H1 (cell line): Measurements from ENCODE around the gene CYP39A1. TPM values are rescaled to one million over a fixed set of nuclear protein-coding genes. Genes with fewer than 3 reads are reported as not detected.

Experiments used
- CTCF ChIA-PET: fragments of 300-600 bp; sonication (Branson Sonifier 250); formaldehyde crosslinking; loops from one replicate; lab custom pipeline; 2021; ENCODE audit not compliant: partially characterized antibody; lab: Charles Lee
- POLR2A ChIA-PET: fragments of 300-600 bp; sonication (Branson Sonifier 250); formaldehyde crosslinking; loops from one replicate; lab custom pipeline; 2021; ENCODE audit warnings: inconsistent platforms; ENCODE audit not compliant: partially characterized antibody; lab: Charles Lee
- DNase-seq, 2 experiments: peaks; one replicate each; pipeline versions ENCODE4 v3.0.0 to v3.0.0-alpha.2; 2010 to 2022; ENCODE audit warnings: low spot score in 2 of 2, low read depth in 1 of 2, mixed read lengths in 1 of 2
- FAIRE-seq: peaks from 2 replicates; lab custom pipeline; 2011; peaks lifted over from hg19 to GRCh38; lab: Jason Lieb, UNC
- H2AFZ ChIP-seq: 2 replicates; pipeline ENCODE4 v1.8.1; 2012; ENCODE audit warnings: low read length, inconsistent platforms
- H2AK5ac ChIP-seq: 2 replicates; pipeline ENCODE4 v1.6.1; 2013; ENCODE audit warnings: low read depth, low read length
- H2BK120ac ChIP-seq: replicated peaks from 2 replicates; pipeline ENCODE3; 2013; ENCODE audit warnings: low read depth, low read length, inconsistent platforms
- H2BK12ac ChIP-seq: 2 replicates; pipeline ENCODE4 v1.6.1; 2013; ENCODE audit warnings: low read depth, low read length
- H2BK15ac ChIP-seq: 2 replicates; pipeline ENCODE4 v1.6.1; 2013; ENCODE audit warnings: low read length
- H2BK20ac ChIP-seq: 2 replicates; pipeline ENCODE4 v1.6.1; 2013; ENCODE audit warnings: low read length
- H2BK5ac ChIP-seq: 2 replicates; pipeline ENCODE4 v1.6.1; 2013; ENCODE audit warnings: low read depth, low read length
- H3K14ac ChIP-seq: 2 replicates; pipeline ENCODE4 v1.6.1; 2013; ENCODE audit warnings: inconsistent platforms; ENCODE audit not compliant: insufficient read length
- H3K18ac ChIP-seq: 2 replicates; pipeline ENCODE4 v1.6.1; 2013; ENCODE audit warnings: low read length; ENCODE audit errors: extremely low read depth
- H3K23ac ChIP-seq: 2 replicates; pipeline ENCODE4 v1.6.1; 2013; ENCODE audit warnings: inconsistent platforms; ENCODE audit not compliant: insufficient read length
- H3K23me2 ChIP-seq: 2 replicates; pipeline ENCODE4 v1.6.1; 2013; ENCODE audit warnings: low read depth, low read length
- H3K27ac ChIP-seq: 2 replicates; pipeline ENCODE4 v1.6.1; 2011; ENCODE audit warnings: low read depth, low read length, inconsistent platforms
- H3K27me3 ChIP-seq, 4 experiments: replicated peaks in 1 of 4; 1 replicate in 1 of 4; 2 replicates in 3 of 4; pipeline versions ENCODE4 v1.6.1 to v1.8.1; 2011 to 2013; ENCODE audit warnings: low read length in 3 of 4, mild to moderate bottlenecking in 3 of 4, inconsistent platforms in 2 of 4, mixed read lengths in 2 of 4, moderate library complexity in 1 of 4; ENCODE audit not compliant: control insufficient read depth in 3 of 4, insufficient read depth in 3 of 4; ENCODE audit errors: extremely low read depth in 1 of 4
- H3K36me3 ChIP-seq, 4 experiments: 2 replicates each; pipeline versions ENCODE4 v1.6.1 to v1.8.1; 2011 to 2013; ENCODE audit warnings: mild to moderate bottlenecking in 4 of 4, low read length in 3 of 4, moderate library complexity in 2 of 4, control low read depth in 1 of 4, inconsistent platforms in 1 of 4; ENCODE audit not compliant: insufficient read depth in 4 of 4, control insufficient read depth in 2 of 4
- H3K4ac ChIP-seq: replicated peaks from 2 replicates; pipeline ENCODE3; 2013; ENCODE audit warnings: low read length, low read depth, mixed read lengths, inconsistent platforms; ENCODE audit not compliant: insufficient read length
- H3K4me1 ChIP-seq, 4 experiments: replicated peaks in 1 of 4; 1 replicate in 1 of 4; 2 replicates in 3 of 4; pipeline versions ENCODE4 v1.6.1 to v1.8.1; 2011 to 2013; ENCODE audit warnings: low read length in 3 of 4, inconsistent platforms in 2 of 4, mixed read lengths in 1 of 4; ENCODE audit not compliant: insufficient read depth in 4 of 4, control insufficient read depth in 3 of 4
- H3K4me2 ChIP-seq, 2 experiments: 2 replicates each; pipeline versions ENCODE4 v1.6.1 to v1.8.1; 2011 to 2013; ENCODE audit warnings: low read depth in 2 of 2, low read length in 2 of 2, control low read depth in 1 of 2, inconsistent platforms in 1 of 2, mild to moderate bottlenecking in 1 of 2; ENCODE audit not compliant: insufficient read depth in 1 of 2
- H3K4me3 ChIP-seq, 4 experiments: fragments of 200-600, 300-600 bp in 1 of 4; sonication (generic), shearing (Covaris generic), sonication (Bioruptor Twin) in 1 of 4; 2 replicates each; pipeline versions ENCODE4 v1.5.1 to v1.8.1; 2011 to 2016; ENCODE audit warnings: low read length in 4 of 4, low read depth in 3 of 4, control low read depth in 2 of 4, inconsistent platforms in 2 of 4, mild to moderate bottlenecking in 2 of 4, mixed read lengths in 1 of 4, moderate library complexity in 1 of 4; ENCODE audit not compliant: insufficient read depth in 2 of 4; ENCODE audit errors: extremely low read depth in 1 of 4
- H3K56ac ChIP-seq: replicated peaks from 2 replicates; pipeline ENCODE3; 2013; ENCODE audit warnings: low read depth, mild to moderate bottlenecking, mixed read lengths, low read length, inconsistent platforms; ENCODE audit not compliant: insufficient read length
- H3K79me1 ChIP-seq: 2 replicates; pipeline ENCODE4 v1.6.1; 2013; ENCODE audit warnings: low read depth, low read length, control low read depth
- H3K79me2 ChIP-seq, 2 experiments: 2 replicates each; pipeline versions ENCODE4 v1.6.1 to v1.8.1; 2012 to 2013; ENCODE audit warnings: low read length in 2 of 2, mild to moderate bottlenecking in 2 of 2, inconsistent platforms in 1 of 2; ENCODE audit not compliant: insufficient read depth in 2 of 2, control insufficient read depth in 1 of 2
- H3K9ac ChIP-seq, 4 experiments: replicated peaks in 1 of 4; 1 replicate in 1 of 4; 2 replicates in 3 of 4; pipeline versions ENCODE4 v1.6.1 to v1.8.1; 2011 to 2013; ENCODE audit warnings: low read depth in 3 of 4, low read length in 3 of 4, control low read depth in 2 of 4, mild to moderate bottlenecking in 2 of 4, moderate library complexity in 2 of 4, inconsistent platforms in 1 of 4; ENCODE audit errors: extremely low read depth in 1 of 4
- H3K9me3 ChIP-seq, 2 experiments: 2 replicates each; pipeline versions ENCODE4 v1.6.1 to v1.8.1; 2012 to 2013; ENCODE audit warnings: mild to moderate bottlenecking in 2 of 2, moderate library complexity in 2 of 2, control low read depth in 1 of 2, inconsistent platforms in 1 of 2, low read depth in 1 of 2, low read length in 1 of 2, mixed read lengths in 1 of 2; ENCODE audit not compliant: insufficient read depth in 2 of 2
- H4K20me1 ChIP-seq, 2 experiments: replicated peaks in 1 of 2; 2 replicates each; pipeline versions ENCODE3 to v1.8.1; 2011 to 2013; ENCODE audit warnings: inconsistent platforms in 2 of 2, low read length in 2 of 2, mild to moderate bottlenecking in 1 of 2; ENCODE audit not compliant: insufficient read depth in 2 of 2, control insufficient read depth in 1 of 2
- H4K5ac ChIP-seq: 2 replicates; pipeline ENCODE4 v1.6.1; 2013; ENCODE audit warnings: low read length, low read depth, mixed read lengths, inconsistent platforms; ENCODE audit not compliant: insufficient read length
- H4K8ac ChIP-seq: 2 replicates; pipeline ENCODE4 v1.8.0; 2013; ENCODE audit warnings: mild to moderate bottlenecking, moderate library complexity, low read length, inconsistent platforms; ENCODE audit not compliant: insufficient read depth; ENCODE audit errors: extremely low read depth
- H4K91ac ChIP-seq: replicated peaks from 2 replicates; pipeline ENCODE3; 2013; ENCODE audit warnings: low read length, mixed read lengths, inconsistent platforms; ENCODE audit not compliant: insufficient read length
- ASH2L ChIP-seq: fragments of 200-600, 300-600 bp; sonication (generic); IDR thresholded peaks from one replicate; pipeline ENCODE4 v1.7.1; 2017; ENCODE audit warnings: low read length
- BCL11A ChIP-seq, 2 experiments: IDR thresholded peaks; one replicate each; pipeline ENCODE4 v1.6.1; 2011; ENCODE audit warnings: low read depth in 2 of 2, low read length in 2 of 2, mild to moderate bottlenecking in 2 of 2
- CREB1 ChIP-seq: IDR thresholded peaks from 2 replicates; pipeline ENCODE4 v1.6.1; 2012; ENCODE audit warnings: inconsistent platforms
- CTBP2 ChIP-seq: IDR thresholded peaks from 2 replicates; pipeline ENCODE4 v1.7.0; 2011; ENCODE audit warnings: borderline replicate concordance, mild to moderate bottlenecking, moderate library complexity, mixed read lengths, low read length; ENCODE audit not compliant: insufficient read depth, insufficient read length
- EGR1 ChIP-seq: IDR thresholded peaks from 2 replicates; pipeline ENCODE4 v1.6.1; 2011; ENCODE audit warnings: low read depth, low read length, borderline replicate concordance
- FOSL1 ChIP-seq: IDR thresholded peaks from 2 replicates; pipeline ENCODE4 v1.6.1; 2011; ENCODE audit warnings: mild to moderate bottlenecking, low read depth, low read length, moderate library complexity; ENCODE audit not compliant: insufficient read depth
- MAFK ChIP-seq: IDR thresholded peaks from 2 replicates; pipeline ENCODE4 v1.6.1; 2012; ENCODE audit warnings: low read depth, mild to moderate bottlenecking, improper control_type of control experiment, low read length
- NRF1 ChIP-seq: IDR thresholded peaks from 2 replicates; pipeline ENCODE4 v1.6.1; 2011; ENCODE audit warnings: mild to moderate bottlenecking, low read depth, low read length, improper control_type of control experiment
- POLR2AphosphoS5 ChIP-seq: IDR thresholded peaks from 2 replicates; pipeline ENCODE4 v1.6.1; 2011; ENCODE audit warnings: low read depth, low read length
- RFX5 ChIP-seq: IDR thresholded peaks from 2 replicates; pipeline ENCODE4 v1.6.1; 2011; ENCODE audit warnings: low read depth, low read length, improper control_type of control experiment, borderline replicate concordance
- SP4 ChIP-seq: IDR thresholded peaks from 2 replicates; pipeline ENCODE4 v1.6.1; 2012; ENCODE audit warnings: low read length, inconsistent platforms
- polyA plus RNA-seq, 7 experiments: library from polyadenylated mRNA; depleted of rRNA in 3 of 7; stranded (reverse) in 5 of 7; unstranded in 2 of 7; fragments of >200 nt in 5 of 7; fragments of 200-250 nt in 2 of 7; gene quantifications; 1 replicate in 5 of 7; 2 replicates in 1 of 7; 4 replicates in 1 of 7; pipeline versions ENCODE4 v1.2.1 to v1.2.3, GENCODE V29; 2011 to 2013; ENCODE audit warnings: missing spikeins in 2 of 7, mixed read lengths in 2 of 7
- total RNA-seq: library from RNA; stranded (reverse); fragmentation: NEBNext Ultra II Directional; extraction: Animal tissue kit (Norgen Biotek cat#: 25700); gene quantifications from 2 replicates; pipeline ENCODE4 v1.2.1, GENCODE V29; 2021
- TF ChIP-seq, protein P1 (sequence below), 3 experiments: IDR thresholded peaks; 1 replicate in 2 of 3; 2 replicates in 1 of 3; pipeline versions ENCODE4 v1.5.1 to v1.6.1; 2011; ENCODE audit warnings: low read length in 3 of 3, mild to moderate bottlenecking in 3 of 3, inconsistent platforms in 2 of 3, low read depth in 1 of 3, moderate library complexity in 1 of 3; ENCODE audit not compliant: insufficient read depth in 1 of 3; ENCODE audit errors: control extremely low read depth in 1 of 3

Gene CYP39A1
- total and polyA plus RNA-seq, 2 of the 8 experiments (the other 6 are each of a cell fraction or from before 2014, with no cell fraction given), result 0.71 to 2.4 TPM

- Histone ChIP-seq H3K4me3 (no peak overlapping the region), H3K27ac (no peak overlapping the region)
- FAIRE-seq, result no peak
- TF ChIP-seq, protein P1, sequence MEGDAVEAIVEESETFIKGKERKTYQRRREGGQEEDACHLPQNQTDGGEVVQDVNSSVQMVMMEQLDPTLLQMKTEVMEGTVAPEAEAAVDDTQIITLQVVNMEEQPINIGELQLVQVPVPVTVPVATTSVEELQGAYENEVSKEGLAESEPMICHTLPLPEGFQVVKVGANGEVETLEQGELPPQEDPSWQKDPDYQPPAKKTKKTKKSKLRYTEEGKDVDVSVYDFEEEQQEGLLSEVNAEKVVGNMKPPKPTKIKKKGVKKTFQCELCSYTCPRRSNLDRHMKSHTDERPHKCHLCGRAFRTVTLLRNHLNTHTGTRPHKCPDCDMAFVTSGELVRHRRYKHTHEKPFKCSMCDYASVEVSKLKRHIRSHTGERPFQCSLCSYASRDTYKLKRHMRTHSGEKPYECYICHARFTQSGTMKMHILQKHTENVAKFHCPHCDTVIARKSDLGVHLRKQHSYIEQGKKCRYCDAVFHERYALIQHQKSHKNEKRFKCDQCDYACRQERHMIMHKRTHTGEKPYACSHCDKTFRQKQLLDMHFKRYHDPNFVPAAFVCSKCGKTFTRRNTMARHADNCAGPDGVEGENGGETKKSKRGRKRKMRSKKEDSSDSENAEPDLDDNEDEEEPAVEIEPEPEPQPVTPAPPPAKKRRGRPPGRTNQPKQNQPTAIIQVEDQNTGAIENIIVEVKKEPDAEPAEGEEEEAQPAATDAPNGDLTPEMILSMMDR (IDR thresholded peaks at IDR 0.05; ENCODE audit: control extremely low read depth in 1 of 3, insufficient read depth in 1 of 3, low read depth in 1 of 3, low read length in 3 of 3), result no peak
- TF ChIP-seq MAFK, result no peak
- no peak for TF ChIP-seq RFX5
- TF ChIP-seq CTBP2, result no peak
- TF ChIP-seq CREB1, result no peak
- TF ChIP-seq SP4, result no peak
- TF ChIP-seq EGR1, result no peak
- no peak for TF ChIP-seq NRF1
- TF ChIP-seq BCL11A (IDR thresholded peaks at IDR 0.05; ENCODE audit: low read depth in 2 of 2, low read length in 2 of 2), result no peak
- no peak for TF ChIP-seq FOSL1
- no peak for TF ChIP-seq ASH2L
- no peak for TF ChIP-seq POLR2AphosphoS5
- TF ChIP-seq, all 59 proteins: peak for 0
- H2AK5ac ChIP-seq, result no peak overlapping the region
- no peaks in the 10 kb centered on the region for H3K79me2 ChIP-seq
- POLR2A ChIA-PET, result no interaction called here
- H3K4me2 ChIP-seq, result no peak overlapping the region
- H3K18ac ChIP-seq, result no peak overlapping the region
- no peak overlapping the region for H3K56ac ChIP-seq
- H4K5ac ChIP-seq, result no peak overlapping the region
- no peaks in the 10 kb centered on the region for H3K36me3 ChIP-seq
- no peak overlapping the region for H2BK120ac ChIP-seq
- no peaks in the 10 kb centered on the region for H3K79me1 ChIP-seq
- no peaks in the 10 kb centered on the region for H3K27me3 ChIP-seq
- H2BK5ac ChIP-seq, result no peak overlapping the region
- H3K4me1 ChIP-seq, result no peaks in the 10 kb centered on the region
- H2AFZ ChIP-seq, result no peak overlapping the region
- H3K9ac ChIP-seq, result no peak overlapping the region
- no peaks in the 10 kb centered on the region for H3K9me3 ChIP-seq
- H3K4ac ChIP-seq, result no peak overlapping the region
- H4K8ac ChIP-seq, result no peak overlapping the region
- CTCF ChIA-PET, result no interaction called here
- no peak overlapping the region for H2BK15ac ChIP-seq
- H2BK12ac ChIP-seq, result no peak overlapping the region
- no peak overlapping the region for H4K91ac ChIP-seq
- H3K14ac ChIP-seq, result no peak overlapping the region
- DNase-seq, result no peak
- no peaks in the 10 kb centered on the region for H4K20me1 ChIP-seq
- no peak overlapping the region for H3K23ac ChIP-seq
- H2BK20ac ChIP-seq, result no peak overlapping the region
- H3K23me2 ChIP-seq, result no peaks in the 10 kb centered on the region
Observed at GRCh38 chr6:46507426-46507825, 145.2 kb downstream of the CYP39A1 start.
